Type B pancreatic cell (in vitro differentiated cells): ENCODE results near the gene TM4SF4. TPM values are rescaled to one million over a fixed set of nuclear protein-coding genes. Genes with fewer than 3 reads are reported as not detected.

Source experiments
- DNase-seq: peaks from one replicate; pipeline ENCODE4 v3.0.0; 2021; ENCODE audit warnings: mixed read lengths; ENCODE audit not compliant: unreplicated experiment; ENCODE audit errors: extremely low spot score
- H3K27ac Mint-ChIP-seq: 2 replicates; pipeline ENCODE4 v1.8.0; 2021; ENCODE audit warnings: mild to moderate bottlenecking, mixed read lengths
- H3K27me3 Mint-ChIP-seq: 2 replicates; pipeline ENCODE4 v1.8.0; 2021; ENCODE audit warnings: mixed read lengths
- H3K36me3 Mint-ChIP-seq: 2 replicates; pipeline ENCODE4 v1.8.0; 2021; ENCODE audit warnings: mixed read lengths
- H3K4me1 Mint-ChIP-seq: one replicate; pipeline ENCODE4 v1.8.0; 2021; ENCODE audit warnings: mixed read lengths; ENCODE audit not compliant: unreplicated experiment
- H3K4me3 Mint-ChIP-seq: 2 replicates; pipeline ENCODE4 v1.8.0; 2021; ENCODE audit warnings: mild to moderate bottlenecking, mixed read lengths
- H3K9me3 Mint-ChIP-seq: 2 replicates; pipeline ENCODE4 v1.8.0; 2021; ENCODE audit warnings: mixed read lengths
- total RNA-seq: library from RNA; stranded (reverse); gene quantifications from 2 replicates; pipeline ENCODE4 v1.2.1, GENCODE V29; 2021; ENCODE audit warnings: low replicate concordance
- TF ChIP-seq, protein P1 (sequence below): fragments of 200-600 bp; sonication (generic); conservative IDR thresholded peaks from 2 replicates; pipeline ENCODE4 v1.5.0; 2021; ENCODE audit warnings: antibody characterized with exemption, mild to moderate bottlenecking

The TM4SF4 gene
- total RNA-seq, 1 donor from 2014 or later: 18.1 TPM

DNA sequence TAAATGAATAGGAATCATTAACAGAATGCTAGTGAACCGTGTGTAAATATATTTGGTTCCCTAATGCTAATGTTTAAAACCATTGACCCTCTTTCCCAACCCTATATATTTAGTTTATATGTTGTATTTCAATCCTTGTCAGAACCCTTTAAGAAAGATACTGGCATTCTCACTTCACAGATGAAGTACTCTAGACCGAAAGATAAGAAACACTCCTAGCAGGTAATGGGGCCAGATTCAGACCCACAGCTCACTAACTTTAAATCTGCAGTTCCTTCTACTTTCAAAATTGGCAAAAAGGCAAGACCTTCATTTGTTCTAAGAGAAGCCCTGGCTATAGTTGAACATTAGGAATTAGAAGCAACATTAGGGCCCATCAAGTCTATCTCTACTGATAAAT, 42.3 kb upstream of the TM4SF4 start:
- no peak overlapping the region for H3K4me3 Mint-ChIP-seq
- H3K27me3 Mint-ChIP-seq: no peaks in the 10 kb centered on the region
- peaks cover 4% of the 10 kb centered on the region for H3K9me3 Mint-ChIP-seq
- H3K36me3 Mint-ChIP-seq: no peaks in the 10 kb centered on the region
- H3K27ac Mint-ChIP-seq: no peak overlapping the region
- TF ChIP-seq, protein P1, sequence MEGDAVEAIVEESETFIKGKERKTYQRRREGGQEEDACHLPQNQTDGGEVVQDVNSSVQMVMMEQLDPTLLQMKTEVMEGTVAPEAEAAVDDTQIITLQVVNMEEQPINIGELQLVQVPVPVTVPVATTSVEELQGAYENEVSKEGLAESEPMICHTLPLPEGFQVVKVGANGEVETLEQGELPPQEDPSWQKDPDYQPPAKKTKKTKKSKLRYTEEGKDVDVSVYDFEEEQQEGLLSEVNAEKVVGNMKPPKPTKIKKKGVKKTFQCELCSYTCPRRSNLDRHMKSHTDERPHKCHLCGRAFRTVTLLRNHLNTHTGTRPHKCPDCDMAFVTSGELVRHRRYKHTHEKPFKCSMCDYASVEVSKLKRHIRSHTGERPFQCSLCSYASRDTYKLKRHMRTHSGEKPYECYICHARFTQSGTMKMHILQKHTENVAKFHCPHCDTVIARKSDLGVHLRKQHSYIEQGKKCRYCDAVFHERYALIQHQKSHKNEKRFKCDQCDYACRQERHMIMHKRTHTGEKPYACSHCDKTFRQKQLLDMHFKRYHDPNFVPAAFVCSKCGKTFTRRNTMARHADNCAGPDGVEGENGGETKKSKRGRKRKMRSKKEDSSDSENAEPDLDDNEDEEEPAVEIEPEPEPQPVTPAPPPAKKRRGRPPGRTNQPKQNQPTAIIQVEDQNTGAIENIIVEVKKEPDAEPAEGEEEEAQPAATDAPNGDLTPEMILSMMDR: no peak
- H3K4me1 Mint-ChIP-seq: no peaks in the 10 kb centered on the region
- no peak for DNase-seq

DNA sequence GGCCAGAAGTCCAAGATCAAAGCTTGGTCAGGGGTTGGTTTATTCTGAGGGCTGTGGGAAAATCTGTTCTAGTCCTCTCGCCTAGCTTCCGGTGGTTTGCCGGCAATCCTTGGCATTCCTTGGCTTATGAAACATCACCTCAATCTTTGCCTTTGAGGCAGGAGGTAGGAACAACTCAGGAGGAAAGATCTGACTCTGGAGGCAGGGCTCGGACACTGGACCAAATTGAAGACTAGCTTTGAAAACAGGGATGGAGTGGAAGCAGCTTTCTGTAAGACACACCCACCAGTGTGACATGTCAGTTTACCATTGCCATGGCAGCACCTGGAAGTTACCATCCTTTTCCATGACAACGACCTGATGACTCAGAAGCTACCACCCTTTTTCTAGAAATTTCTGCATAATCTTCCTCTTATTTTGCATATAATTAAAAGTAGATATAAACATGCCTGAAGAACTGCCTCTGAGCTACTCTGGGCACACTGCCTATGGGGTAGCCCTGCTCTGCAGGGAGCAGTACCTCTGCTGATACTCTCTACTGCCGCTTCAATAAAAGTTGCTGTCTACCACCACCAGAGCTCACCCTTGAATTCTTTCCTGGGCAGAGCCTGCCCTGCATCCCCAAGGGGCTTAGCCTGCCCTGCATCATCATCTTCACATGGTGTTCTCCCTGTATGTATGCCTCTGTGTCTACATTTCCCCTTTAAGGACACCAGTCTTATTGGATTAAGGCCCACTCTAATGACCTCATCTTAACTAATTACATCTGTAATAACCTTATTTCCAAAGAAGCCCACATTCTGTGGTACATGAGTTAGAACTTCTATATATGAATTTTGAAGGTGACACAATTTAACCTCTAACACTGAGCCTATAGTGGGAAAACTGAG, 38.3 kb upstream of the TM4SF4 start:
- H3K4me1 Mint-ChIP-seq: no peaks in the 10 kb centered on the region
- TF ChIP-seq, protein P1: no peak
- H3K27ac Mint-ChIP-seq: no peak overlapping the region

DNA sequence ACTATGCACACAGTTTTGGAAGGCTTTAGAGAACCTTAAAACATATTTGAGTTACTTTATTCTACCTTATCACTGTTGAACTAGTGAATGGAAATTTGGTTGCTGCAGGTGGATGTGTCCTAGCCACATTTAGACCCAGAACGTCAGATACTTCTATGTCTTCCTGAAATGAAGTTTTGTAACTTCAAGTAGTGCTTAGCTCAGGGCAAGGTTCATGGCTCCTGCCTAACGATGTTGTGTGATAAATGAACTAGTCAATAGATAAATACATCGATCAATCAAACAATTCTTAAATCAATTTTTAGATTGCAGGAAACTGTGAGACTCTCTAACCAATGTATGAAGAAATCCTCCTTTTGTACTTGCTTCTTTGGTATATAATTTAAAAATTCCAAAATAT, 37.2 kb upstream of the TM4SF4 start:
- Mint-ChIP-seq H3K9me3 (peaks cover under 1% of the 10 kb centered on the region), H3K4me1 (no peaks in the 10 kb centered on the region), H3K27me3 (no peaks in the 10 kb centered on the region), H3K27ac (no peak overlapping the region), H3K36me3 (no peaks in the 10 kb centered on the region), H3K4me3 (no peak overlapping the region)
- no peak for DNase-seq
- TF ChIP-seq, protein P1: no peak

More for the DNA sequence above, 38.3 kb upstream of the TM4SF4 start:
- DNase-seq: no peak
- Mint-ChIP-seq H3K27me3 (no peaks in the 10 kb centered on the region), H3K4me3 (no peak overlapping the region), H3K9me3 (peaks cover 4% of the 10 kb centered on the region), H3K36me3 (no peaks in the 10 kb centered on the region)

DNA sequence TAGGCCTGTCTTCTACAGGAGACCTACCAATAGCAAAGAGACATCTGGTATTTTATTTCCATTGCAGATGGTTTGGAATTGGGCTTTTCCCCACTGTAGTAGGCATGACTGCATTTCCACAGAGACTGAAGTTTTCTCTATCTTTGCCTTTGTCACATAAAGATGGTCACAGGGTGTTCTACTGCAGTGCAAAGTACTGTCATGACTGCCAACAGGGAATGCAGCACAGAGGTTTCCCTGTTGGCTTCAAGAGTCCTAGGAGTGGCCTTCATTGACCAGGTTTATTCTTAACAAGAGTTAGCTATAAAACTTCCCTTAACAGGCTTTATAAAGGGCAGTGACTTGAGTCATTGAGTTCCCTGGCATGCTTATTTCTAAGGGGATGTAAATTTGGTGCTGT, 36.8 kb upstream of the TM4SF4 start:
- TF ChIP-seq, protein P1: no peak
- no peak for DNase-seq
- Mint-ChIP-seq H3K9me3 (no peaks in the 10 kb centered on the region), H3K4me3 (no peak overlapping the region), H3K36me3 (no peaks in the 10 kb centered on the region), H3K27ac (no peak overlapping the region), H3K27me3 (no peaks in the 10 kb centered on the region), H3K4me1 (no peaks in the 10 kb centered on the region)

DNA sequence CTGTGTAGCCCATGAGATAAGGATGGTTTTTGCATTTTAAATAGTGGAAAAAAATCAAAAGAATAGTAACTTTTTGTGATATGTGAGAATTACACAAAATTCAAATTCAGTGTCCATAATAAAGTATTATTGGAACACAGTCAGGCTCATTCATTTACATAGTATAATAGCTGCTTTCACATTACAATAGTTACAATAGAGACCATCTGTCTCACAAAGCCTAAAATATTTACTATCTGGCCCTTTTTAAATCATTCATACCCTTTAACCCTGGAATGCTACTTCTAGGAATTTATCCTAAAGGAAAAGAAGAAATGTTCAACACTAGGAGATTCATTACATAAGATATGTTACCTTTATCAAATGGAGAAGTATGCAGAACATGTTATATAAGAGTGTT, 35.5 kb upstream of the TM4SF4 start:
- no peak overlapping the region for H3K4me3 Mint-ChIP-seq
- no peaks in the 10 kb centered on the region for H3K4me1 Mint-ChIP-seq
- TF ChIP-seq, protein P1: no peak
- H3K9me3 Mint-ChIP-seq: peaks cover 4% of the 10 kb centered on the region
- no peaks in the 10 kb centered on the region for H3K27me3 Mint-ChIP-seq
- no peak for DNase-seq
- H3K36me3 Mint-ChIP-seq: no peaks in the 10 kb centered on the region
- no peak overlapping the region for H3K27ac Mint-ChIP-seq
